KOPT-K1 (cell line): Measurements from ENCODE around the gene PRDM16.

Source experiments
- H3K27ac ChIP-seq: fragments of 200-600 bp; sonication (generic); 2 replicates; pipeline ENCODE4 v1.5.1; 2016; ENCODE audit warnings: antibody characterized with exemption, mild to moderate bottlenecking, low read depth, low read length; ENCODE audit not compliant: poor library complexity, severe bottlenecking
- H3K36me3 ChIP-seq: fragments of 200-600 bp; sonication (generic); 2 replicates; pipeline ENCODE4 v1.5.1; 2017; ENCODE audit warnings: antibody characterized with exemption, mild to moderate bottlenecking, low read length, moderate library complexity; ENCODE audit not compliant: insufficient read depth
- H3K9me3 ChIP-seq: fragments of 200-600 bp; sonication (generic); 2 replicates; pipeline ENCODE4 v1.5.1; 2017; ENCODE audit warnings: antibody characterized with exemption, low read length, mild to moderate bottlenecking; ENCODE audit not compliant: insufficient read depth, poor library complexity, severe bottlenecking

The PRDM16 gene

GRCh38 chr1:3262681-3263286 lies 193.8 kb downstream of the PRDM16 start:
- Histone ChIP-seq H3K36me3 (no peaks in the 10 kb centered on the region), H3K27ac (no peak overlapping the region), H3K9me3 (no peaks in the 10 kb centered on the region)

- H3K27ac ChIP-seq = no peak overlapping the region
- H3K36me3 ChIP-seq = no peaks in the 10 kb centered on the region
- H3K9me3 ChIP-seq = no peaks in the 10 kb centered on the region
These were observed 194.8 kb downstream of the PRDM16 start for GRCh38 chr1:3263790-3264189.

- no peaks in the 10 kb centered on the region for H3K9me3 ChIP-seq
- H3K27ac ChIP-seq = no peak overlapping the region
- no peaks in the 10 kb centered on the region for H3K36me3 ChIP-seq
These were observed 195.5 kb downstream of the PRDM16 start for GRCh38 chr1:3264456-3264855.

- no peaks in the 10 kb centered on the region for H3K36me3 ChIP-seq
- no peaks in the 10 kb centered on the region for H3K9me3 ChIP-seq
- H3K27ac ChIP-seq = no peak overlapping the region
These were observed 197.1 kb downstream of the PRDM16 start for GRCh38 chr1:3265835-3266805.

GRCh38 chr1:3266870-3267549 lies 198.0 kb downstream of the PRDM16 start:
- Histone ChIP-seq H3K36me3 (no peaks in the 10 kb centered on the region), H3K9me3 (no peaks in the 10 kb centered on the region), H3K27ac (no peak overlapping the region)

GRCh38 chr1:3267550-3268270 lies 198.7 kb downstream of the PRDM16 start:
- Histone ChIP-seq H3K27ac (no peak overlapping the region), H3K36me3 (no peaks in the 10 kb centered on the region), H3K9me3 (no peaks in the 10 kb centered on the region)

- H3K9me3 ChIP-seq = no peaks in the 10 kb centered on the region
- no peak overlapping the region for H3K27ac ChIP-seq
- H3K36me3 ChIP-seq = no peaks in the 10 kb centered on the region
These were observed 199.3 kb downstream of the PRDM16 start for GRCh38 chr1:3268281-3268680.

- no peak overlapping the region for H3K27ac ChIP-seq
- no peaks in the 10 kb centered on the region for H3K36me3 ChIP-seq
- H3K9me3 ChIP-seq = no peaks in the 10 kb centered on the region
These were observed 201.6 kb downstream of the PRDM16 start for GRCh38 chr1:3270403-3271245.

- Histone ChIP-seq H3K36me3 (no peaks in the 10 kb centered on the region), H3K27ac (no peak overlapping the region), H3K9me3 (no peaks in the 10 kb centered on the region)
These were observed 202.9 kb downstream of the PRDM16 start for GRCh38 chr1:3271866-3272265.

GRCh38 chr1:3272321-3273045 lies 203.5 kb downstream of the PRDM16 start:
- Histone ChIP-seq H3K9me3 (no peaks in the 10 kb centered on the region), H3K27ac (no peak overlapping the region), H3K36me3 (no peaks in the 10 kb centered on the region)

- Histone ChIP-seq H3K27ac (no peak overlapping the region), H3K36me3 (no peaks in the 10 kb centered on the region), H3K9me3 (no peaks in the 10 kb centered on the region)
These were observed 204.4 kb downstream of the PRDM16 start for GRCh38 chr1:3273447-3273846.

GRCh38 chr1:3274972-3275371 lies 206.0 kb downstream of the PRDM16 start:
- no peak overlapping the region for H3K27ac ChIP-seq
- no peaks in the 10 kb centered on the region for H3K9me3 ChIP-seq
- H3K36me3 ChIP-seq = no peaks in the 10 kb centered on the region

GRCh38 chr1:3275471-3276340 lies 206.7 kb downstream of the PRDM16 start:
- Histone ChIP-seq H3K36me3 (no peaks in the 10 kb centered on the region), H3K27ac (no peak overlapping the region), H3K9me3 (no peaks in the 10 kb centered on the region)
